ENCODE data around the gene ISG20. TPM values are rescaled to one million over a fixed set of nuclear protein-coding genes. Genes with fewer than 3 reads are reported as not detected.

Gene ISG20
- polyA plus RNA-seq, 3 donors from 2014 or later: 286 to 365 (median 342) TPM

- H3K4me1 Mint-ChIP-seq: no peaks in the 10 kb centered on the region
- no peak for DNase-seq
These were observed 26.5 kb upstream of the ISG20 start for GRCh38 chr15:88612186-88612796.

GRCh38 chr15:88613074-88613944 lies 25.5 kb upstream of the ISG20 start:
- Mint-ChIP-seq H3K27me3 (ENCODE audit: low read depth in 3 of 3) (peaks cover 12 to 21% (median 15%) of the 10 kb centered on the region in 3 donors), H3K36me3 (peaks cover 0 to 11% (median 0%) of the 10 kb centered on the region in 3 donors), H3K4me3 (no peak overlapping the region), H3K9me3 (no peaks in the 10 kb centered on the region), H3K4me1 (no peaks in the 10 kb centered on the region), H3K27ac (no peak overlapping the region)
- DNase-seq: no peak

More at GRCh38 chr15:88612186-88612796, 26.5 kb upstream of the ISG20 start:
- Mint-ChIP-seq H3K4me3 (no peak overlapping the region), H3K27ac (no peak overlapping the region), H3K27me3 (ENCODE audit: low read depth in 3 of 3) (peaks cover 12 to 25% (median 15%) of the 10 kb centered on the region in 3 donors), H3K9me3 (no peaks in the 10 kb centered on the region), H3K36me3 (peaks cover 0 to 13% (median 0%) of the 10 kb centered on the region in 3 donors)

GRCh38 chr15:88615303-88616107 lies 23.3 kb upstream of the ISG20 start:
- Mint-ChIP-seq H3K4me3 (no peak overlapping the region), H3K9me3 (no peaks in the 10 kb centered on the region), H3K27me3 (ENCODE audit: low read depth in 3 of 3) (peaks cover 6 to 9% (median 6%) of the 10 kb centered on the region in 3 donors), H3K27ac (no peak overlapping the region), H3K36me3 (no peaks in the 10 kb centered on the region), H3K4me1 (no peaks in the 10 kb centered on the region)
- DNase-seq: no peak

GRCh38 chr15:88616240-88616639 lies 22.6 kb upstream of the ISG20 start:
- H3K27ac Mint-ChIP-seq: no peak overlapping the region
- peaks cover 5 to 6% of the 10 kb centered on the region in 2 donors for H3K4me1 Mint-ChIP-seq
- H3K27me3 Mint-ChIP-seq (ENCODE audit: low read depth in 3 of 3): peaks cover 4 to 10% (median 5%) of the 10 kb centered on the region in 3 donors
- no peaks in the 10 kb centered on the region for H3K36me3 Mint-ChIP-seq
- DNase-seq: no peak
- H3K9me3 Mint-ChIP-seq: no peaks in the 10 kb centered on the region
- H3K4me3 Mint-ChIP-seq: no peak overlapping the region

GRCh38 chr15:88617031-88617722 lies 21.6 kb upstream of the ISG20 start:
- Mint-ChIP-seq H3K9me3 (no peaks in the 10 kb centered on the region), H3K36me3 (no peaks in the 10 kb centered on the region), H3K27ac (no peak overlapping the region), H3K4me1 (peaks cover 13 to 15% of the 10 kb centered on the region in 2 donors), H3K27me3 (ENCODE audit: low read depth in 3 of 3) (peaks cover 2 to 8% (median 5%) of the 10 kb centered on the region in 3 donors), H3K4me3 (no peak overlapping the region)
- no peak for DNase-seq

- Mint-ChIP-seq H3K36me3 (no peaks in the 10 kb centered on the region), H3K9me3 (no peaks in the 10 kb centered on the region), H3K4me1 (peaks cover 19 to 21% of the 10 kb centered on the region in 2 donors), H3K27me3 (ENCODE audit: low read depth in 3 of 3) (peaks cover 2 to 7% (median 5%) of the 10 kb centered on the region in 3 donors), H3K4me3 (no peak overlapping the region), H3K27ac (no peak overlapping the region)
- no peak for DNase-seq
These were observed 21.0 kb upstream of the ISG20 start for GRCh38 chr15:88617790-88618189.

DNA sequence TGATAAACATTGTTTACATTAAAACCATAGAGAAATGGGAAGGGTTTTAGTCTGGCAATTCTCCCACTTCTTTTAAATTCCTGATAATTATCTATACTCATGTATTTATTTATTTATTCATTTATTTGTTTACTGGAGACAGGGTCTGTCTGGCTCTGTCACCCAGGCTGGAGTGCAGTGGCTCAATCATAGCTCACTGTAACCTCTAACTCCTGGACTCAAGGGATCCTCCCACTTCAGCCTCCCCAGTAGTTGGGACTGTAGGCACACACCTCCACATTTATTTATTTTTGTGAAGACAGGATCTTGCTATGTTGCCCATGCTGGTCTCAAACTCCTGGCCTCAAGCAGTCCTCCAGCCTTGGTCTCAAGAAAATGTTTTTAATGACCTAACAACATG lies 20.1 kb upstream of the ISG20 start:
- Mint-ChIP-seq H3K27me3 (ENCODE audit: low read depth in 3 of 3) (peaks cover 2 to 6% (median 2%) of the 10 kb centered on the region in 3 donors), H3K27ac (no peak overlapping the region), H3K36me3 (no peaks in the 10 kb centered on the region), H3K4me1 (peaks cover 25 to 30% of the 10 kb centered on the region in 2 donors), H3K4me3 (no peak overlapping the region), H3K9me3 (no peaks in the 10 kb centered on the region)
- no peak for DNase-seq

DNA sequence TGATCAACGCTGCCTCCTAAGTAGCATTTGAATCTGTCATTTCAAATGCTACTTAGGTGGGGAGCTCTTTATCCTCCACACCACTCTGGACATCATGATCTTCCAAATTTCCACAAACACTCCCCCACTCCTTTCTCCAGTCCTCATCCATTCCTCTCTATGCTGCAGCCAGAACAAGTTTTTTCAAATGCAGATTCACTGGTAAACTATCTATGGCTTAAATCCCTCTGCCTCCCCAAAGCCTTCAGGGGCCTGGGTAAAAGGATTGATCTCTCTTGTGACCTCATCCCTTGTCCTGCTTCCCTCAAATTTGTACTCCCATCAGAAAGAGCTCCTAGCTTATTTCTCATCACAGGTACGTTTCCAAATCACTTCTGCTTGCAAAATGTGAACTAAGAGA lies 19.0 kb upstream of the ISG20 start:
- no peak for DNase-seq
- Mint-ChIP-seq H3K9me3 (no peaks in the 10 kb centered on the region), H3K4me3 (no peak overlapping the region), H3K36me3 (no peaks in the 10 kb centered on the region), H3K4me1 (peaks cover 32 to 41% of the 10 kb centered on the region in 2 donors), H3K27ac (no peak overlapping the region), H3K27me3 (ENCODE audit: low read depth in 3 of 3) (peaks cover 2 to 10% (median 2%) of the 10 kb centered on the region in 3 donors)

DNA sequence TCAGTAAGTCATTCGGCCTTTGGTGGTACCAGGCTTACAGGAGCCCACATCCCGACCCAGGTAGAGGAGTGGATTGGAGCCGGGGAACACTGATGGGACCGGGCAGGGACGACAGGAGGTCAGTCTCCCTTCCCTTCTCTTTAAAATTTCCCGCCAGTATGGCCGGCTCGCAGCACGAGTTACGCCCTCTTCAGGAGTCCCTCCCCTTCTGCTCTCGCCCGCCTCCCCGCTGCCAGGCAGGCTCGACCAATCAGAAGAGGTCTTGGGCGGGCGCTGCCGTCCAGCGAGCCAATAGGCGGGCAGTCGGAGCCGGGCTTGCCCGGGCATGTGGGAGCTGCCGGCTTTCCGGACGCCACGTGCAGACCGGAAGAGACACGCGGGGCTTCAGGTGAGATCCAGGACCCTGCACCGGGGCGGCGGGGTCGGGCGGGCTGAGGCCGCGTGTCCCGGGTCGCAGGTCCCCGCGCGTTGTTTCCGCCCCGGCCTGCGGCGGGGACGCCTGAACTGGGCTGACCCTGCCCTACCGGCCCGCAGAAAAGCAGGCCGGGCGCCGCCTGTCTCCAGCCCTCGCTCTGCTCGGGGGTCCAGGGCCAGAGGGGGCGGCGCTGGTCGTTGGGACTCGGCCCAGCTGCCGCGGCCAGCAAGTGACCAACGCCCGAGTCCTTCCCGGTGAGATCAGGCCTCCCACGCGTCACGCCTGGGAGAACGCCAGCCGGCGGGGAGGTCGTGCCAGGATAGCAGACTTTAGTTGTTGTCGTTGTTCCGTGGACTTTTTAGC lies 17.6 kb upstream of the ISG20 start, which contains the start of gene AEN:
Gene AEN (plus strand): TSS at position 346 of the 778 bp plus-strand sequence. CDS start 4,870 bp downstream, outside the sequence.
- Mint-ChIP-seq H3K27me3 (ENCODE audit: low read depth in 3 of 3) (peaks cover 2 to 6% (median 2%) of the 10 kb centered on the region in 3 donors), H3K27ac (peak within 1 kb of the TSS; percentile 73 to 92 (median 90)), H3K36me3 (no peaks in the 10 kb centered on the region), H3K4me3 (peak within 1 kb of the TSS; percentile 88 to 91 (median 89)), H3K9me3 (no peaks in the 10 kb centered on the region), H3K4me1 (peaks cover 35 to 51% of the 10 kb centered on the region in 2 donors)
- DNase-seq: peak; percentile 96 to 97 (median 96)

DNA sequence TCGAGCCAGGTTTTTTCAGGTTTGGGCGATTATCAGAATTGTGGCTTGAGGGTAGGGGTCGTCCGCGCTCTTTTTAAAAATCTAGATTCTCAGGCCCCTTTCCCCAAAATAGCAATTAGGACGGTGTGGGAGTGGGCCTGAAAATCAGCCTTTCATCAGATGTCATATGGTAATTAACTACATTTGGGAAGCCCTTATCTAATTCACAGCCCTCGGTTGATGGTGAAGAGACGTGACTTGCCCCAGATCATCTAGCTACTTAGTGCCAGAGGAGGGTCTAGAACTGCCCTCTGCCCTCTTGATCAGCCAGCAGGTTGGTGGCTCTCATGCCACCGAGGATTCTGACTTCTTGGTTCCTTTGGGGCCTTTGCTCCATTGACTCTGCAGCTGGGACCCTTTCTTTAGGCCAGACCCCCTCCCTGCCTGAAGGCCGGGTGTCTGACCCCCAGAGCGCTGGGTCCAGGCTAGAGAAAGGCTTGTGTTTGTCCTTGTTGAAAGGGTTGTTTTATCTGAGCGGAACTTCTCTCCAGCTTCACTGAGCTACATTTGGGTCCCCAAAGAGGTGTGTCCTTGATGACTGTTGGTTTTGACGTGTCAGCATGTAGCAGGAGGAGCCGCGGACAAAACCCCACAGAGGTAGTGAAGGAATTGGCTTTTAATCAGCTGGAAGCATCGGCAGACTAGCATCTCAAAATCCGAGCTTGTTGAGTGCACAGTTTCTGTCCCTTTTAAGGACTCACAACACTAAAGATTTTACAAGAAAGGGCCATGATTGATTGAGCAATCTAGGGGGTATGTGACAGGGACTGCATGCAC lies 16.8 kb upstream of the ISG20 start:
- DNase-seq: peak in 2 of 3 donors; percentile 13 to 41
- Mint-ChIP-seq H3K36me3 (no peaks in the 10 kb centered on the region), H3K4me3 (peak overlapping the region; percentile 83 to 91 (median 88)), H3K4me1 (peaks cover 43 to 54% of the 10 kb centered on the region in 2 donors), H3K27me3 (ENCODE audit: low read depth in 3 of 3) (peaks cover 2 to 6% (median 2%) of the 10 kb centered on the region in 3 donors), H3K9me3 (no peaks in the 10 kb centered on the region), H3K27ac (peak overlapping the region; percentile 72 to 92 (median 90))

DNA sequence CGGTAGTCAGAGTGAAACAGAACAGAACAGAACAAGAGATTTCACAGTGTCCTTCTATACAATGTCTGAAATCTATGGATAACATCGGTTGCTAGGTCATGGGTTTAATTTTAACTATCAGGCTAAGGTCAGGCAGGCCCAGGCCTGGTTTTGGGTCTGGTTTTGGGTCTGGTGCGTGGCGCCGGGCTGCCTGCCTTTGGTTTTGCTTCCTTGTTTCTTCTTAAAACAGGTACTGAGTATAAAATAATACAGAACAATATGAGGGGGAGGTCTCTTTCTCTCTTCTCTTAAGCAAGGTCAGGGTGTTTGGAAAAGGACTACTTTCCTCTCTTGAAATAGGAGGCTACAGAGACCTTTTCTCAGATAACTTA lies 16.2 kb upstream of the ISG20 start:
- Mint-ChIP-seq H3K4me1 (peaks cover 49 to 60% of the 10 kb centered on the region in 2 donors), H3K4me3 (peak overlapping the region; percentile 83 to 91 (median 88)), H3K27ac (peak overlapping the region; percentile 72 to 92 (median 90)), H3K9me3 (no peaks in the 10 kb centered on the region), H3K36me3 (peaks cover 1 to 5% (median 4%) of the 10 kb centered on the region in 3 donors), H3K27me3 (ENCODE audit: low read depth in 3 of 3) (peaks cover under 1 to 6% (median 2%) of the 10 kb centered on the region in 3 donors)
- no peak for DNase-seq

DNA sequence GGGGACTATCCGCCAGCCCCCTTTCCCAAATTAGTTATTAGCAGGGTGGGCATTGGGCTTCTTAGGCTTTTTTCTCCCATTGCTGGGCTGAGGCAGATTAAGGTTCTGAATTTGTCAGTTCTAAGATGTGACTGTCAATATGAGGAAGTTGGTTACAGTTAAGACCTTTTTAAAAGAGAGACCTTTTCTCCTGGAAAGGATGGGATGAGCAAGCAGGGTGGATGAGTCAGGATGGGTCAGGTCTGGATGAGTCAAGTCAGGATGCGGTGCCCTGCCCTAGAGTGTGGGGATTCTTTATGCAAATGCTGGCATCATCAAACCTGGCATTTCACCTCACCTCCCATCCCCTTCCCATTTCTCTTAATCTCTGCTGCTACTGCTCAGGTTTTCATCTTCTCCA lies 15.8 kb upstream of the ISG20 start:
- peak overlapping the region; percentile 37 to 91 (median 88) for H3K4me3 Mint-ChIP-seq
- DNase-seq: no peak
- H3K36me3 Mint-ChIP-seq: peaks cover 3 to 8% (median 5%) of the 10 kb centered on the region in 3 donors
- peaks cover 0 to 6% (median 2%) of the 10 kb centered on the region in 3 donors for H3K27me3 Mint-ChIP-seq (ENCODE audit: low read depth in 3 of 3)
- H3K9me3 Mint-ChIP-seq: no peaks in the 10 kb centered on the region
- H3K27ac Mint-ChIP-seq: peak overlapping the region; percentile 56 to 92 (median 68)
- peaks cover 54 to 65% of the 10 kb centered on the region in 2 donors for H3K4me1 Mint-ChIP-seq

All from immature natural killer cell (primary cell).